Thoracic aorta (tissue), 2 donors: Measurements from ENCODE around the gene NEDD4L. TPM values are rescaled to one million over a fixed set of nuclear protein-coding genes. Genes with fewer than 3 reads are reported as not detected.

Source experiments
- ATAC-seq: fragments of 150-250 bp; one replicate; pipeline ENCODE4 v1.8.0; 2017; ENCODE audit warnings: low read depth; ENCODE audit not compliant: insufficient number of reproducible peaks, low FRiP score
- DNase-seq: peaks from one replicate; pipeline ENCODE4 v3.0.0-alpha.2; 2020; ENCODE audit warnings: low spot score
- H3K27ac ChIP-seq, 2 donors: fragments of 200-600 bp; sonication (generic); 1 replicate in 1 of 2; 2 replicates in 1 of 2; pipeline ENCODE4 v1.5.1; 2016; ENCODE audit warnings: mild to moderate bottlenecking in 2 of 2, moderate library complexity in 2 of 2
- H3K27me3 ChIP-seq: fragments of 200-600 bp; sonication (generic); replicated peaks from 2 replicates; pipeline ENCODE4 v1.6.0; 2016; ENCODE audit warnings: mild to moderate bottlenecking; ENCODE audit not compliant: insufficient read depth
- H3K36me3 ChIP-seq: fragments of 200-600 bp; sonication (generic); one replicate; pipeline ENCODE4 v1.5.1; 2016
- H3K4me1 ChIP-seq, 2 donors: fragments of 200-600 bp; sonication (generic); 1 replicate in 1 of 2; 2 replicates in 1 of 2; pipeline versions ENCODE4 v1.5.1 to v1.6.0; 2016; ENCODE audit warnings: low read depth in 2 of 2, mild to moderate bottlenecking in 1 of 2; ENCODE audit not compliant: control insufficient read depth in 1 of 2
- H3K4me3 ChIP-seq: fragments of 200-600 bp; sonication (generic); 2 replicates; pipeline ENCODE4 v1.5.1; 2016; ENCODE audit warnings: mild to moderate bottlenecking
- H3K9me3 ChIP-seq: fragments of 200-600 bp; sonication (generic); 2 replicates; pipeline ENCODE4 v1.5.1; 2016
- total RNA-seq, 2 donors: library from RNA; depleted of rRNA; stranded (reverse); fragments of >200 nt; gene quantifications; one replicate each; pipeline versions ENCODE4 v1.1.0 to v1.2.3, GENCODE V29; 2016
- TF ChIP-seq, protein P1 (sequence below): fragments of 200-600 bp; sonication (generic); IDR thresholded peaks from one replicate; pipeline ENCODE4 v1.5.1; 2019; ENCODE audit warnings: antibody characterized with exemption

Gene NEDD4L
- total RNA-seq, 2 donors from 2014 or later: 13.9 to 22.9 TPM

DNA sequence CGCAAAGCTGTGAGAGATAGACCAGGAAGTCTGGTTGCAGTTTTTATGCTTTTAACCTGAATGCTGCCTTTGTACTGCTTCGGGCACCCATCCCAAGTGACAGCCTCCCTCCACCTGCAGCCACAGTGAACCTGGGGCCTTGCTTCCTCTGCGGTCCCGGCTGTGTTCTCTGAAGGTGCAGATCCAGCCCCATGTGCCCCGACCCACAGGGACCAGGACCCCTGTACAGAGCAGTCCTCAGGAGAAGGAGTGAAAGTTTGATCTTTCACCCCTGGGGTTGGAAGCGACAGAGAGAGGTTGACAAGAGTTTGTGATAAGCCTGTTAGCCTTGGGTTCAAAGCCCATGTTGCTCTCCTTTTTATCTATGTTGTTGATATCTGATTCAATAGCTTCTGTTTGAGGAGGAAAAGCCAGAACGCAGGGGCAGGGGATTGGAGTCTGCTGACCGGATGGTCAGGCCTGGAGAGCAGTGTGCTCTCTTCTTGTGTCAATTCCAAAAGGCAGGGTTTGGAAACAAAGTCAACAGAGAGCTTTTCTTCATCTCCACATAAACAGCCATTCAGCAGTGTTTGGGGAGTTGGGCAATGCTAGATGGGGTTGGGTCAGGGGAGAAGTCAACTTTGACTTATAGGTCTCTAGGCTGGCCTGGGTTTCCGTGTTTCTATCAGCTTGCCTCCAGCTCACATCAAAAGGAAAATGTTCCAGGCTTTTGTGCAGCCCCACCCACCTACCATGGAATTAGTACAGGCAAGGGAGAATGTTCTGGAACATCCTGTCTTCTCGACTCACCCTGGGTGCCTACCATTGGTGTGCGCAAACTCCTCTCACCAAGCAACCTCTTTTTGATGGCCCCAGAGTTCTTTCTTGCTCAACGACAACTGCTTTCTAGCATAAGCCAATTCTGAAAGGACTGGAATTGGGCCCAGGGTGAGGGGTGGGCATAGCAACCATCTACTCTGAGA lies 369.9 kb downstream of the NEDD4L start:
- ATAC-seq: no peak
- no peaks in the 10 kb centered on the region for H3K9me3 ChIP-seq

GRCh38 chr18:58416014-58416703 lies 372.1 kb downstream of the NEDD4L start:
- no peaks in the 10 kb centered on the region for H3K27me3 ChIP-seq
- ATAC-seq: no peak
- no peak for DNase-seq
- no peak overlapping the region for H3K4me3 ChIP-seq
- H3K9me3 ChIP-seq: no peaks in the 10 kb centered on the region
- no peaks in the 10 kb centered on the region for H3K4me1 ChIP-seq
- no peak overlapping the region for H3K27ac ChIP-seq
- TF ChIP-seq, protein P1, sequence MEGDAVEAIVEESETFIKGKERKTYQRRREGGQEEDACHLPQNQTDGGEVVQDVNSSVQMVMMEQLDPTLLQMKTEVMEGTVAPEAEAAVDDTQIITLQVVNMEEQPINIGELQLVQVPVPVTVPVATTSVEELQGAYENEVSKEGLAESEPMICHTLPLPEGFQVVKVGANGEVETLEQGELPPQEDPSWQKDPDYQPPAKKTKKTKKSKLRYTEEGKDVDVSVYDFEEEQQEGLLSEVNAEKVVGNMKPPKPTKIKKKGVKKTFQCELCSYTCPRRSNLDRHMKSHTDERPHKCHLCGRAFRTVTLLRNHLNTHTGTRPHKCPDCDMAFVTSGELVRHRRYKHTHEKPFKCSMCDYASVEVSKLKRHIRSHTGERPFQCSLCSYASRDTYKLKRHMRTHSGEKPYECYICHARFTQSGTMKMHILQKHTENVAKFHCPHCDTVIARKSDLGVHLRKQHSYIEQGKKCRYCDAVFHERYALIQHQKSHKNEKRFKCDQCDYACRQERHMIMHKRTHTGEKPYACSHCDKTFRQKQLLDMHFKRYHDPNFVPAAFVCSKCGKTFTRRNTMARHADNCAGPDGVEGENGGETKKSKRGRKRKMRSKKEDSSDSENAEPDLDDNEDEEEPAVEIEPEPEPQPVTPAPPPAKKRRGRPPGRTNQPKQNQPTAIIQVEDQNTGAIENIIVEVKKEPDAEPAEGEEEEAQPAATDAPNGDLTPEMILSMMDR: no peak
- peaks cover 3% of the 10 kb centered on the region for H3K36me3 ChIP-seq

More for the DNA sequence above, 369.9 kb downstream of the NEDD4L start:
- Histone ChIP-seq H3K27ac (no peak overlapping the region), H3K27me3 (no peaks in the 10 kb centered on the region), H3K36me3 (no peaks in the 10 kb centered on the region), H3K4me1 (no peaks in the 10 kb centered on the region), H3K4me3 (no peak overlapping the region)
- no peak for DNase-seq
- TF ChIP-seq, protein P1: no peak

- peaks cover 3% of the 10 kb centered on the region for H3K36me3 ChIP-seq
- H3K27me3 ChIP-seq: no peaks in the 10 kb centered on the region
- no peaks in the 10 kb centered on the region for H3K9me3 ChIP-seq
- DNase-seq: no peak
- no peaks in the 10 kb centered on the region for H3K4me1 ChIP-seq
- TF ChIP-seq, protein P1: no peak
- no peak overlapping the region for H3K27ac ChIP-seq
- no peak for ATAC-seq
- H3K4me3 ChIP-seq: no peak overlapping the region
Measured at GRCh38 chr18:58416704-58417683, 373.0 kb downstream of the NEDD4L start.

- Histone ChIP-seq H3K36me3 (peaks cover 3% of the 10 kb centered on the region), H3K9me3 (no peaks in the 10 kb centered on the region), H3K27me3 (no peaks in the 10 kb centered on the region), H3K4me1 (no peaks in the 10 kb centered on the region), H3K4me3 (no peak overlapping the region), H3K27ac (no peak overlapping the region)
- TF ChIP-seq, protein P1: no peak
- no peak for DNase-seq
- ATAC-seq: no peak
Measured at GRCh38 chr18:58417752-58418151, 373.7 kb downstream of the NEDD4L start.
